Uterus (tissue), 4 donors: ENCODE measurements around the gene MARCHF9. TPM values are rescaled to one million over a fixed set of nuclear protein-coding genes. Genes with fewer than 3 reads are reported as not detected.

Experiments
- DNase-seq, 2 donors: peaks; one replicate each; pipeline ENCODE4 v3.0.0-alpha.2; 2019 to 2020
- H3K27ac ChIP-seq, 2 donors: fragments of 200-600 bp; sonication (generic); 1 replicate in 1 of 2; 2 replicates in 1 of 2; pipeline ENCODE4 v1.5.1; 2016 to 2018
- H3K27me3 ChIP-seq, 2 donors: fragments of 200-600 bp; sonication (generic); one replicate each; pipeline ENCODE4 v1.5.1; 2018 to 2019; ENCODE audit warnings: control low read depth in 1 of 2
- H3K36me3 ChIP-seq, 2 donors: fragments of 200-600 bp; sonication (generic); one replicate each; pipeline ENCODE4 v1.5.1; 2019; ENCODE audit warnings: control low read depth in 1 of 2
- H3K4me1 ChIP-seq, 2 donors: fragments of 200-600 bp; sonication (generic); one replicate each; pipeline ENCODE4 v1.5.1; 2018 to 2019; ENCODE audit warnings: control low read depth in 1 of 2
- H3K4me3 ChIP-seq, 2 donors: fragments of 200-600 bp; sonication (generic); 1 replicate in 1 of 2; 2 replicates in 1 of 2; pipeline ENCODE4 v1.5.1; 2018 to 2019; ENCODE audit warnings: mild to moderate bottlenecking in 1 of 2
- H3K9me3 ChIP-seq, 2 donors: fragments of 200-600 bp; sonication (generic); one replicate each; pipeline ENCODE4 v1.5.1; 2019; ENCODE audit warnings: control low read depth in 1 of 2
- CTCF ChIP-seq, 4 experiments: fragments of 200-600 bp in 2 of 4; fragments of 450-650 bp in 2 of 4; sonication (generic) in 2 of 4; IDR thresholded peaks; one replicate each; pipeline ENCODE4 v1.5.1; 2016 to 2019; ENCODE audit warnings: antibody characterized with exemption in 4 of 4, mild to moderate bottlenecking in 2 of 4, moderate library complexity in 1 of 4
- POLR2A ChIP-seq, 2 donors: fragments of 450-650 bp; IDR thresholded peaks; one replicate each; pipeline ENCODE4 v1.6.1; 2016; ENCODE audit warnings: antibody characterized with exemption in 2 of 2, mild to moderate bottlenecking in 1 of 2, moderate library complexity in 1 of 2
- intact Hi-C: fragments of 100-400 bp; cut with DNase I; formaldehyde crosslinking; loops from one replicate; pipeline ENCODE4 v1.15.1; 2023; ENCODE audit warnings: low total_unique reads
- total RNA-seq, 4 donors: library from RNA; depleted of rRNA in 3 of 4; stranded (reverse); fragments of >200 nt in 3 of 4; gene quantifications; one replicate each; pipeline versions ENCODE4 v1.1.0 to v1.2.4, GENCODE V29; 2014 to 2023
- donor health status: DM: yes; HTN: yes; CAD: no.

The MARCHF9 gene
- total RNA-seq, 4 donors from 2014 or later: 5.1 to 7.6 (median 6.8) TPM; not detected in 1

GRCh38 chr12:57745485-57745881 lies 9.4 kb upstream of the MARCHF9 start:
- no peaks in the 10 kb centered on the region for H3K9me3 ChIP-seq
- H3K4me3 ChIP-seq: peak overlapping the region; percentile 82 to 96

GRCh38 chr12:57746025-57746424 lies 8.9 kb upstream of the MARCHF9 start:
- no peaks in the 10 kb centered on the region for H3K9me3 ChIP-seq
- DNase-seq: no peak
- no peak overlapping the region for H3K4me3 ChIP-seq
- TF ChIP-seq CTCF (IDR thresholded peaks at IDR 0.05): no peak
- no peak for TF ChIP-seq POLR2A (IDR thresholded peaks at IDR 0.05)
- intact Hi-C loops: no loop called here
- H3K27ac ChIP-seq: no peak overlapping the region
- H3K36me3 ChIP-seq: no peaks in the 10 kb centered on the region
- H3K27me3 ChIP-seq: no peaks in the 10 kb centered on the region
- H3K4me1 ChIP-seq: no peaks in the 10 kb centered on the region

More at GRCh38 chr12:57745485-57745881, 9.4 kb upstream of the MARCHF9 start:
- H3K36me3 ChIP-seq: no peaks in the 10 kb centered on the region
- TF ChIP-seq POLR2A (IDR thresholded peaks at IDR 0.05) (no peak), CTCF (IDR thresholded peaks at IDR 0.05) (no peak)
- no peaks in the 10 kb centered on the region for H3K4me1 ChIP-seq
- intact Hi-C loops: no loop called here
- no peak for DNase-seq
- no peaks in the 10 kb centered on the region for H3K27me3 ChIP-seq
- H3K27ac ChIP-seq: peak overlapping the region; percentile 97 to 98

GRCh38 chr12:57749061-57749460 lies 5.8 kb upstream of the MARCHF9 start:
- TF ChIP-seq POLR2A (IDR thresholded peaks at IDR 0.05) (no peak), CTCF (IDR thresholded peaks at IDR 0.05) (no peak)
- intact Hi-C loops: no loop called here
- no peak for DNase-seq
- Histone ChIP-seq H3K4me3 (no peak overlapping the region), H3K9me3 (no peaks in the 10 kb centered on the region), H3K27me3 (no peaks in the 10 kb centered on the region), H3K4me1 (peaks cover 0 to 4% of the 10 kb centered on the region in 2 donors), H3K36me3 (no peaks in the 10 kb centered on the region), H3K27ac (no peak overlapping the region)

- TF ChIP-seq POLR2A (IDR thresholded peaks at IDR 0.05): no peak
- TF ChIP-seq CTCF (IDR thresholded peaks at IDR 0.05): no peak
- peak overlapping the region; percentile 90 to 92 for H3K4me3 ChIP-seq
- H3K4me1 ChIP-seq: peaks cover 0 to 14% of the 10 kb centered on the region in 2 donors
Measured at GRCh38 chr12:57750561-57751431, 4.1 kb upstream of the MARCHF9 start.

DNA sequence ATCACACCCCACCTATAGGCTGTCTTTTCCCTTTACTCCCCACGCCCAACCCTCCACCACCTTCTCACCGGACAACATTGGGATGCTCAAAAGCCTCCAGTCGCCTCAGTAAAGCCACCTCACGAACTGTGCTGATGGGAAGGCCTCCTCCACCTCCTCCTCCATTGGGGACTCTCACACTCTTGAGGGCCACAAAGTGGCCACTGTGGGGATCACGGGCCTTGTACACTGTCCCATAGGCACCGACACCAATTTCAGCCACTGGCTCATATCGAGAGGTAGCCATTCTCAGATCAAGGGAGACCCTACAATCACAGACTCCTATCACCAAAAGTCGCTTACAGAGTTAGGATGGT lies 3.5 kb upstream of the MARCHF9 start:
- no peak for TF ChIP-seq CTCF (IDR thresholded peaks at IDR 0.05)
- no peak for TF ChIP-seq POLR2A (IDR thresholded peaks at IDR 0.05)
- Histone ChIP-seq H3K27me3 (no peaks in the 10 kb centered on the region), H3K27ac (peak overlapping the region; percentile 87 to 91), H3K9me3 (no peaks in the 10 kb centered on the region), H3K36me3 (no peaks in the 10 kb centered on the region), H3K4me1 (peaks cover 0 to 19% of the 10 kb centered on the region in 2 donors), H3K4me3 (peak overlapping the region; percentile 90 to 92)
- DNase-seq: no peak
- intact Hi-C loops: no loop called here

More at GRCh38 chr12:57750561-57751431, 4.1 kb upstream of the MARCHF9 start:
- intact Hi-C loops: no loop called here
- no peak for DNase-seq
- H3K27me3 ChIP-seq: no peaks in the 10 kb centered on the region
- H3K36me3 ChIP-seq: no peaks in the 10 kb centered on the region
- peak overlapping the region; percentile 87 to 91 for H3K27ac ChIP-seq
- no peaks in the 10 kb centered on the region for H3K9me3 ChIP-seq
